HepG2 (cell line): ENCODE results near the gene RNASE9. TPM values are rescaled to one million over a fixed set of nuclear protein-coding genes. Genes with fewer than 3 reads are reported as not detected.
A peak's percentile ranks its signal among the peaks of the same experiment; 100 is the strongest.

Source experiments
- AGO2 ChIP-seq: fragments of 200-400 bp; formaldehyde crosslinking; optimal IDR thresholded peaks from 2 replicates; pipeline ENCODE3; 2017; ENCODE audit warnings: mild to moderate bottlenecking, low read depth, low read length, moderate library complexity
- AHR ChIP-seq: IDR thresholded peaks from 2 replicates; pipeline ENCODE4 v1.6.1; 2018; ENCODE audit warnings: missing genetic modification reagents, missing compliant biosample characterization
- ASH2L ChIP-seq: fragments of 300-600, 200-600 bp; sonication (generic); IDR thresholded peaks from 2 replicates; pipeline ENCODE4 v1.7.0; 2017; ENCODE audit warnings: low read depth, mild to moderate bottlenecking, moderate library complexity, mixed read lengths, low read length; ENCODE audit not compliant: insufficient read length
- CCAR2 ChIP-seq: fragments of 200-400 bp; formaldehyde crosslinking; optimal IDR thresholded peaks from 2 replicates; pipeline ENCODE3; 2018; ENCODE audit warnings: low read depth, mild to moderate bottlenecking, low read length, moderate library complexity
- CREM ChIP-seq, 2 experiments: sonication (generic) in 1 of 2; formaldehyde crosslinking in 1 of 2; IDR thresholded peaks; 2 replicates each; pipeline versions ENCODE4 v1.4.0 to v1.6.1; 2016 to 2020; ENCODE audit warnings: antibody characterized with exemption in 1 of 2, mild to moderate bottlenecking in 1 of 2, missing genetic modification reagents in 1 of 2
- HNRNPH1 ChIP-seq: fragments of 200-400 bp; formaldehyde crosslinking; optimal IDR thresholded peaks from 2 replicates; pipeline ENCODE3; 2017; ENCODE audit warnings: mild to moderate bottlenecking, low read depth, low read length
- IKZF1 ChIP-seq: fragments of 450-650 bp; IDR thresholded peaks from 2 replicates; pipeline ENCODE4 v1.7.1; 2016
- KDM5B ChIP-seq: sonication (generic); formaldehyde crosslinking; IDR thresholded peaks from 2 replicates; pipeline ENCODE4 v1.4.0; 2020; ENCODE audit warnings: missing genetic modification reagents, mild to moderate bottlenecking, borderline replicate concordance
- NCOA2 ChIP-seq: sonication (generic); formaldehyde crosslinking; IDR thresholded peaks from 2 replicates; pipeline ENCODE4 v1.8.0; 2022; ENCODE audit warnings: inconsistent platforms
- NFIC ChIP-seq: IDR thresholded peaks from 2 replicates; pipeline ENCODE4 v1.6.1; 2012; ENCODE audit warnings: mild to moderate bottlenecking, low read length, inconsistent platforms
- PAX8 ChIP-seq: sonication (generic); formaldehyde crosslinking; IDR thresholded peaks from 2 replicates; pipeline ENCODE4 v1.8.0; 2022; ENCODE audit warnings: mild to moderate bottlenecking, missing genetic modification reagents, borderline replicate concordance
- RBM39 ChIP-seq: fragments of 200-400 bp; formaldehyde crosslinking; IDR thresholded peaks from one replicate; pipeline ENCODE4 v1.6.1; 2018; ENCODE audit warnings: antibody characterized with exemption, mild to moderate bottlenecking, low read depth, low read length; ENCODE audit not compliant: poor library complexity, severe bottlenecking
- SNAI1 ChIP-seq: sonication (generic); formaldehyde crosslinking; IDR thresholded peaks from 2 replicates; pipeline ENCODE4 v1.5.0; 2020; ENCODE audit warnings: mild to moderate bottlenecking, missing genetic modification reagents, borderline replicate concordance
- SP1 ChIP-seq, 2 experiments: fragments of 450-650 bp in 1 of 2; sonication (generic) in 1 of 2; formaldehyde crosslinking in 1 of 2; IDR thresholded peaks; 2 replicates each; pipeline versions ENCODE4 v1.4.0 to v1.6.1; 2016 to 2020; ENCODE audit warnings: missing genetic modification reagents in 1 of 2
- SRSF9 ChIP-seq: fragments of 200-400 bp; formaldehyde crosslinking; IDR thresholded peaks from 2 replicates; pipeline ENCODE4 v1.6.1; 2018; ENCODE audit warnings: borderline replicate concordance, mild to moderate bottlenecking, low read depth, low read length; ENCODE audit not compliant: insufficient read depth, poor library complexity, severe bottlenecking
- SSRP1 ChIP-seq: IDR thresholded peaks from 2 replicates; pipeline ENCODE4 v1.6.1; 2016; ENCODE audit warnings: control low read depth
- U2AF1 ChIP-seq: fragments of 200-400 bp; formaldehyde crosslinking; optimal IDR thresholded peaks from 2 replicates; pipeline ENCODE3; 2017; ENCODE audit warnings: mild to moderate bottlenecking, low read depth, low read length
- ZNF205 ChIP-seq: IDR thresholded peaks from 2 replicates; pipeline ENCODE4 v1.6.1; 2018; ENCODE audit warnings: missing biosample characterization, missing genetic modification reagents
- ZNF451 ChIP-seq: sonication (generic); formaldehyde crosslinking; IDR thresholded peaks from 2 replicates; pipeline ENCODE4 v1.5.0; 2020; ENCODE audit warnings: mild to moderate bottlenecking, missing genetic modification reagents
- ZNF605 ChIP-seq: sonication (generic); formaldehyde crosslinking; IDR thresholded peaks from 2 replicates; pipeline ENCODE4 v1.8.0; 2022; ENCODE audit warnings: mild to moderate bottlenecking, missing genetic modification reagents
- ZNF678 ChIP-seq: sonication (generic); formaldehyde crosslinking; IDR thresholded peaks from 2 replicates; pipeline ENCODE4 v1.4.0; 2020; ENCODE audit warnings: mild to moderate bottlenecking, missing genetic modification reagents
- ZNF782 ChIP-seq: sonication (generic); formaldehyde crosslinking; IDR thresholded peaks from 2 replicates; pipeline ENCODE4 v1.4.0; 2020; ENCODE audit warnings: missing genetic modification reagents, mild to moderate bottlenecking, borderline replicate concordance
- ZSCAN5A ChIP-seq: sonication (generic); formaldehyde crosslinking; IDR thresholded peaks from 2 replicates; pipeline ENCODE4 v1.8.0; 2022; ENCODE audit warnings: mild to moderate bottlenecking, missing genetic modification reagents, borderline replicate concordance
- polyA plus RNA-seq, 8 experiments: library from polyadenylated mRNA; depleted of rRNA in 3 of 8; stranded (reverse) in 7 of 8; unstranded in 1 of 8; fragments of >200 nt; fragmentation: Illumina TruSeq in 4 of 8; extraction: Trizol in 4 of 8; gene quantifications; 2 replicates each; pipeline versions ENCODE4 v1.2.1 to v1.2.3, GENCODE V29; 2011 to 2016; ENCODE audit warnings: low read depth in 4 of 8, missing spikeins in 1 of 8, mixed read lengths in 1 of 8; ENCODE audit not compliant: insufficient read depth in 1 of 8
- total RNA-seq, 5 experiments: library from RNA; depleted of rRNA; stranded (reverse); fragments of >200 nt; fragmentation: Illumina TruSeq; extraction: Trizol; gene quantifications; 2 replicates each; pipeline ENCODE4 v1.2.3, GENCODE V29; 2016; ENCODE audit warnings: low read depth in 1 of 5
- TF ChIP-seq, protein P1 (sequence below): IDR thresholded peaks from 2 replicates; pipeline ENCODE4 v1.6.1; 2016; ENCODE audit warnings: missing biosample characterization, missing genetic modification reagents, low read depth
- TF ChIP-seq, protein P2 (sequence below): sonication (generic); formaldehyde crosslinking; IDR thresholded peaks from 2 replicates; pipeline ENCODE4 v1.4.0; 2020; ENCODE audit warnings: missing genetic modification reagents, borderline replicate concordance

Gene RNASE9
- total and polyA plus RNA-seq, 2 of the 13 experiments (the other 11 are each of a cell fraction or from before 2014, with no cell fraction given) = not detected

DNA sequence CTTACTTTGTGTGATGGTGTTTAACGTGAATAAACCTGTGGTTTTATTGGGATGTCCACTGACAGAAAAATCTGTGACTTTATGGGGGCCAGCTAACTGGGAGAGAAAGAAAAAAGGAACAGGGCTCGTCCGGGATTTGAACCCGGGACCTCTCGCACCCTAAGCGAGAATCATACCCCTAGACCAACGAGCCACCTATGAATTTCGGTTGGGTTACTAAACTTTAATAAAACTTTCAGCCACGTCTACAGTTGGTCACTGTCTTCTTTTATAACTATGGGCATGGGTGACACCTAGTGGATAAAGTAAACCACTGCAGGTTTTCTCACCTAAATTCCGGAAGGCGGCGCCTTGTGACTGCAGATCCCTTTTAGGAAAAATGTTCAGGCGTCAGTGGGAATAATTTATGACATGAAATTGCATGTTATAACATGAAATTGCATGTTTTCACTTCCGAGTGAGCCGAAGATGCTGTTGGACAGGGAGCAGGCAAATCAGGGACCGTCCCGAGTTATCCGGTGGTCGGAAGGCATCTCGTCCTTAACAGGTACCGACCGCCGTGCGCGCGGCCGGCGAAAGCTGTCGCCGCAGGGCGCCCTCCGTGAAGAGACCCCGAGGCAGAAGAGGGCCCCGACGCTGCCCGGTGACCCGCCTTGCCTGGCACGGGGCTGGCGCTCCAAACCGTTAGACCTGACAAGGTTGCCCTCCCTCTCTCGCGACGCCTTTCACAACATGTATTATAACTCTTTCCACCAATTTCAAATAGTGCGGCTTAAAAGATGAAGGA is 48.6 kb upstream of the RNASE9 start (continued):
- TF ChIP-seq AHR (CRISPR knock-in tag) (peak; percentile 15; the same call in 1 of the 2 replicates), U2AF1 (peak; percentile 63), AGO2 (no peak), NCOA2 (CRISPR knock-in tag) (no peak), HNRNPH1 (no peak), KDM5B (peak; percentile 49; the same call in 1 of the 2 replicates), ZNF451 (CRISPR knock-in tag) (0 out of 2 replicates have a peak, but pooled peaks have one; percentile 38), ZSCAN5A (CRISPR knock-in tag) (peak; percentile 70), SP1 (IDR thresholded peaks at IDR 0.05) (no peak), SP1 (CRISPR knock-in tag; IDR thresholded peaks at IDR 0.05) (peak; percentile 38; the same call in 1 of the 2 replicates), CCAR2 (no peak), SNAI1 (CRISPR knock-in tag) (peak; percentile 96; the same call in 1 of the 2 replicates), NFIC (peak; percentile 9; the same call in 1 of the 2 replicates), ZNF605 (CRISPR knock-in tag) (peak; percentile 5; the same call in 1 of the 2 replicates), CREM (IDR thresholded peaks at IDR 0.05) (no peak; the same call in 1 of the 2 replicates), CREM (CRISPR knock-in tag; IDR thresholded peaks at IDR 0.05) (no peak), ASH2L (peak; percentile 97), IKZF1 (no peak), SRSF9 (no peak), ZNF782 (CRISPR knock-in tag) (no peak), ZNF205 (no peak), ZNF678 (CRISPR knock-in tag) (no peak), PAX8 (CRISPR knock-in tag) (no peak), RBM39 (peak; percentile 88), SSRP1 (CRISPR knock-in tag) (peak; percentile 97)
- TF ChIP-seq, protein P1, sequence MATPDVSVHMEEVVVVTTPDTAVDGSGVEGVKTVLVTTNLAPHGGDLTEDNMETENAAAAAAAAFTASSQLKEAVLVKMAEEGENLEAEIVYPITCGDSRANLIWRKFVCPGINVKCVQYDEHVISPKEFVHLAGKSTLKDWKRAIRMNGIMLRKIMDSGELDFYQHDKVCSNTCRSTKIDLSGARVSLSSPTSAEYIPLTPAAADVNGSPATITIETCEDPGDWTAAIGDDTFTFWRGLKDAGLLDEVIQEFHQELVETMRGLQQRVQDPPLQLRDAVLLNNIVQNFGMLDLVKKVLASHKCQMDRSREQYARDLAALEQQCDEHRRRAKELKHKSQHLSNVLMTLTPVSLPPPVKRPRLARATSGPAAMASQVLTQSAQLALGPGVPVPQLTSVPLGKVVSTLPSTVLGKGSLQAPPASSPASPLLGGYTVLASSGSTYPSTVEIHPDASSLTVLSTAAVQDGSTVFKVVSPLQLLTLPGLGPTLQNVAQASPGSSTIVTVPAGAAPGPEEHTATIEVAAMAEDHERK (CRISPR knock-in tag) = 0 out of 2 replicates have a peak, but pooled peaks have one; percentile 22
- TF ChIP-seq, protein P2, sequence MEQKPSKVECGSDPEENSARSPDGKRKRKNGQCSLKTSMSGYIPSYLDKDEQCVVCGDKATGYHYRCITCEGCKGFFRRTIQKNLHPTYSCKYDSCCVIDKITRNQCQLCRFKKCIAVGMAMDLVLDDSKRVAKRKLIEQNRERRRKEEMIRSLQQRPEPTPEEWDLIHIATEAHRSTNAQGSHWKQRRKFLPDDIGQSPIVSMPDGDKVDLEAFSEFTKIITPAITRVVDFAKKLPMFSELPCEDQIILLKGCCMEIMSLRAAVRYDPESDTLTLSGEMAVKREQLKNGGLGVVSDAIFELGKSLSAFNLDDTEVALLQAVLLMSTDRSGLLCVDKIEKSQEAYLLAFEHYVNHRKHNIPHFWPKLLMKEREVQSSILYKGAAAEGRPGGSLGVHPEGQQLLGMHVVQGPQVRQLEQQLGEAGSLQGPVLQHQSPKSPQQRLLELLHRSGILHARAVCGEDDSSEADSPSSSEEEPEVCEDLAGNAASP (CRISPR knock-in tag) = 0 out of 2 replicates have a peak, but pooled peaks have one; percentile 24
